ENCODE data around the gene OGDH. TPM values are rescaled to one million over a fixed set of nuclear protein-coding genes. Genes with fewer than 3 reads are reported as not detected.

Gene OGDH
- total RNA-seq, 6 experiments from 2014 or later, result 46.6 to 63.2 (median 55.8) TPM

- peaks cover 0 to 22% (median 3%) of the 10 kb centered on the region in 4 donors for H3K36me3 ChIP-seq
- ATAC-seq (no peak), DNase-seq (peak in 1 of 3 donors; percentile 19)
- H3K4me1 ChIP-seq, result peaks cover 5 to 31% (median 12%) of the 10 kb centered on the region in 4 donors
- WGBS (ENCODE audit: insufficient coverage, low coverage, low lambda C conversion rate, missing lambda C conversion rate), result 90% methylated on average over 4 of the region's 4 CpGs
- intact Hi-C loops (cut with DNase I), result no loop called here
- H3K27me3 ChIP-seq, result no peaks in the 10 kb centered on the region
- no peak for TF ChIP-seq POLR2A (IDR thresholded peaks at IDR 0.05)
- TF ChIP-seq, protein P1, sequence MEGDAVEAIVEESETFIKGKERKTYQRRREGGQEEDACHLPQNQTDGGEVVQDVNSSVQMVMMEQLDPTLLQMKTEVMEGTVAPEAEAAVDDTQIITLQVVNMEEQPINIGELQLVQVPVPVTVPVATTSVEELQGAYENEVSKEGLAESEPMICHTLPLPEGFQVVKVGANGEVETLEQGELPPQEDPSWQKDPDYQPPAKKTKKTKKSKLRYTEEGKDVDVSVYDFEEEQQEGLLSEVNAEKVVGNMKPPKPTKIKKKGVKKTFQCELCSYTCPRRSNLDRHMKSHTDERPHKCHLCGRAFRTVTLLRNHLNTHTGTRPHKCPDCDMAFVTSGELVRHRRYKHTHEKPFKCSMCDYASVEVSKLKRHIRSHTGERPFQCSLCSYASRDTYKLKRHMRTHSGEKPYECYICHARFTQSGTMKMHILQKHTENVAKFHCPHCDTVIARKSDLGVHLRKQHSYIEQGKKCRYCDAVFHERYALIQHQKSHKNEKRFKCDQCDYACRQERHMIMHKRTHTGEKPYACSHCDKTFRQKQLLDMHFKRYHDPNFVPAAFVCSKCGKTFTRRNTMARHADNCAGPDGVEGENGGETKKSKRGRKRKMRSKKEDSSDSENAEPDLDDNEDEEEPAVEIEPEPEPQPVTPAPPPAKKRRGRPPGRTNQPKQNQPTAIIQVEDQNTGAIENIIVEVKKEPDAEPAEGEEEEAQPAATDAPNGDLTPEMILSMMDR (IDR thresholded peaks at IDR 0.05), result no peak
- H3K9me3 ChIP-seq, result no peaks in the 10 kb centered on the region
- H3K4me3 ChIP-seq, result no peak overlapping the region
- H3K27ac ChIP-seq, result no peak overlapping the region
These were observed 70.3 kb downstream of the OGDH start for GRCh38 chr7:44676776-44677175.

GRCh38 chr7:44678101-44678470 is 71.7 kb downstream of the OGDH start:
- intact Hi-C loops (cut with DNase I), result no loop called here
- Histone ChIP-seq H3K27ac (peak overlapping the region; percentile 40 to 74 (median 41)), H3K27me3 (no peaks in the 10 kb centered on the region), H3K36me3 (peaks cover 0 to 28% (median 3%) of the 10 kb centered on the region in 4 donors), H3K4me1 (peaks cover 5 to 31% (median 12%) of the 10 kb centered on the region in 4 donors), H3K9me3 (no peaks in the 10 kb centered on the region), H3K4me3 (no peak overlapping the region)
- DNase-seq (no peak), ATAC-seq (peak in 1 of 4 donors; percentile 23)
- TF ChIP-seq, protein P1 (IDR thresholded peaks at IDR 0.05), result no peak
- TF ChIP-seq POLR2A (IDR thresholded peaks at IDR 0.05), result no peak
- 28% methylated on average over 2 of the region's 4 CpGs for WGBS (ENCODE audit: insufficient coverage, low coverage, low lambda C conversion rate, missing lambda C conversion rate)

DNA sequence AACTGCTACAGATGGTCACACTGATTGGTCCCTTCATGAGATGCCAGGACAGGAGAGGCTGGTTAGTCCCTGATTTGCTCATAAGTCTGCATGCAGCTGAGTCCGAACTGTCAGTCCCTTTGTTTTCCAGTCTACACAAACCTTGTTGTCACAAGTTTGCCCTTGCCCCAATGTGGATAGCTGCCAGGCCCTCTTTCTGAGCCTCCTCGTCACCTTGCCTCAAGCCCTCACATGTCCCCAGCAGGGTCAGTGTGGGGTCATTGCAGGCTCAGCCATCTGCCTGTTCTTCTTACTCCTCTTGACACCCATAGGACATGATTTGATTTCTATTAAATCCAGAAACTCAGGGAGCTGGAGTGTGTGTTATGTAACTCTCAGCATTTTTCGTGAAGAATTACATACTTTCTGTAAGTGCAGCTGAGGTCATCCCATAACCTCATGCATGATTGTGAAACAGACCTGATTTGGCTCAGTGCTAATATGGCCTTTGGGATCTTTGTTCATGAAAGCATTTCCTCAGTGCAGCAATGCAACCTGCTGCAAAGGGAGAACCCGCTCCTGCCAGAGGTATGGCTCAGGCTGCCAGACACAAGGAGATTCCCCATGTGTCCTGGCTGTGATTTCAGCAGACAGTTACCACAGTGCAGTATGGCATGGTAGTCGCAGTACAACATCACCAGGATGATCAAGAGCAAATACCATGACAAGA is 72.2 kb downstream of the OGDH start:
- H3K9me3 ChIP-seq, result no peaks in the 10 kb centered on the region
- intact Hi-C loops (cut with DNase I), result no loop called here
- DNase-seq, result peak; percentile 46 to 83 (median 77)
- H3K27me3 ChIP-seq, result no peaks in the 10 kb centered on the region
- peaks cover 5 to 31% (median 12%) of the 10 kb centered on the region in 4 donors for H3K4me1 ChIP-seq
- H3K4me3 ChIP-seq, result no peak overlapping the region
- peaks cover 0 to 31% (median 3%) of the 10 kb centered on the region in 4 donors for H3K36me3 ChIP-seq
- no peak for TF ChIP-seq POLR2A (IDR thresholded peaks at IDR 0.05)
- TF ChIP-seq, protein P1 (IDR thresholded peaks at IDR 0.05), result no peak
- H3K27ac ChIP-seq, result peak overlapping the region; percentile 40 to 74 (median 41)
- peak; percentile 87 to 93 (median 90) for ATAC-seq
- WGBS (ENCODE audit: insufficient coverage, low coverage, low lambda C conversion rate, missing lambda C conversion rate), result 17% methylated on average over 5 of the region's 5 CpGs

GRCh38 chr7:44681645-44682044 is 75.2 kb downstream of the OGDH start:
- TF ChIP-seq, protein P1 (IDR thresholded peaks at IDR 0.05), result no peak
- TF ChIP-seq POLR2A (IDR thresholded peaks at IDR 0.05), result no peak
- Histone ChIP-seq H3K4me1 (peaks cover 5 to 31% (median 12%) of the 10 kb centered on the region in 4 donors), H3K9me3 (no peaks in the 10 kb centered on the region), H3K27me3 (no peaks in the 10 kb centered on the region), H3K36me3 (peaks cover 0 to 16% (median 4%) of the 10 kb centered on the region in 4 donors), H3K4me3 (no peak overlapping the region), H3K27ac (no peak overlapping the region)
- DNase-seq (peak in 1 of 3 donors; percentile 22), ATAC-seq (no peak)
- intact Hi-C loops (cut with DNase I), result no loop called here
- 97% methylated on average over 9 of the region's 9 CpGs for WGBS (ENCODE audit: insufficient coverage, low coverage, low lambda C conversion rate, missing lambda C conversion rate)
